ENCODE data around the gene LRRC17. TPM values are rescaled to one million over a fixed set of nuclear protein-coding genes. Genes with fewer than 3 reads are reported as not detected.
A peak's percentile ranks its signal among the peaks of the same experiment; 100 is the strongest.

Gene LRRC17
- total and polyA plus RNA-seq, 8 donors = 2.2 to 27.9 (median 2.7) TPM; not detected in 3

GRCh38 chr7:102874966-102875365 is 37.8 kb upstream of the LRRC17 start:
- H3K36me3 ChIP-seq = peaks cover 0 to 13% (median 0%) of the 10 kb centered on the region in 4 donors

DNA sequence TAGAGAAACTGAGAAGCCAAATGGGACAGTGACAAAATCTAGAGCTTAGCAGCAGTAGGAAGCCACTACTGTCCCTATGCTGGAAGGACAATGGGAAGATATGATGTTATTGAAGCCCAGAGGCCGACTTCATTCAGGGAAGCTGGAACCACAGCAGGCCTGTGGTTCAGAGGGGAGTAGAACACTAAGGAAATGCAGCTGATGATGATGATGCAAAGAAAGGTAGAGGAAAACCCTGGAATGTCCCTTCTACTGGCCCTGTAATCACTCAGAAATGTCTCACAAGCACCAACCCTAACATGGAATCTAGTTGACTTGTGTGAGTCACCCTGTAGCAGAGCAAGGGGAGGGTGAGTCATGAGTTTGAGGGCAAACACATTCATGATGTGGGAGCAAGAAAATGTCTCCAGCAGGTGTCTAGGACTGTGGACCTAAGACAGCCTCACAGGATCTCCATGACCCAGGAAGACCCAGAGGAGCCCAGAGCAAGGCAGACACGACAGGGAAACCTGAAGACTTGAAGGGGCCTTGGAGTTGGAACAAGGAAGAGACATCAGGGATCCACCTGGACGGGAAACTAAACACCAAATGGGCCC is 37.0 kb upstream of the LRRC17 start:
- DNase-seq = peak; percentile 27 to 80
- no peak overlapping the region for H3K4me3 ChIP-seq

More at GRCh38 chr7:102874966-102875365, 37.8 kb upstream of the LRRC17 start:
- Histone ChIP-seq H3K4me3 (no peak overlapping the region), H3K4me1 (peaks cover 0 to 28% (median 7%) of the 10 kb centered on the region in 4 donors), H3K27me3 (no peaks in the 10 kb centered on the region), H3K9me3 (no peaks in the 10 kb centered on the region), H3K27ac (peak overlapping the region; percentile 13 to 75 (median 61))
- 73 to 94% (median 84%) methylated on average over 1 of the region's 1 CpG for WGBS, 5 donors
- no peak for TF ChIP-seq POLR2AphosphoS5 (IDR thresholded peaks at IDR 0.05)
- DNase-seq = no peak
- intact Hi-C loops (cut with DNase I; ENCODE audit: low total_unique reads) = no loop called here

GRCh38 chr7:102883098-102883860 is 29.5 kb upstream of the LRRC17 start:
- Histone ChIP-seq H3K9me3 (no peaks in the 10 kb centered on the region), H3K36me3 (no peaks in the 10 kb centered on the region), H3K4me3 (no peak overlapping the region), H3K4me1 (peaks cover 0 to 13% (median 4%) of the 10 kb centered on the region in 4 donors), H3K27ac (peak overlapping the region in 4 of 5 donors; percentile 27 to 49 (median 36)), H3K27me3 (no peaks in the 10 kb centered on the region)
- DNase-seq = peak in 1 of 2 donors; percentile 63
- intact Hi-C loops (cut with DNase I; ENCODE audit: low total_unique reads) = no loop called here
- no peak for TF ChIP-seq POLR2A (IDR thresholded peaks at IDR 0.05)
- no peak for TF ChIP-seq EP300 (IDR thresholded peaks at IDR 0.05)
- peak in 1 of 3 donors; percentile 12 for TF ChIP-seq POLR2AphosphoS5 (IDR thresholded peaks at IDR 0.05)
- 26 to 46% (median 37%) methylated on average over 6 of the region's 6 CpGs for WGBS, 5 donors

More for the DNA sequence above, 37.0 kb upstream of the LRRC17 start:
- Histone ChIP-seq H3K27me3 (no peaks in the 10 kb centered on the region), H3K9me3 (no peaks in the 10 kb centered on the region), H3K36me3 (peaks cover 0 to 13% (median 0%) of the 10 kb centered on the region in 4 donors), H3K4me1 (peaks cover 0 to 28% (median 7%) of the 10 kb centered on the region in 4 donors), H3K27ac (peak overlapping the region; percentile 13 to 75 (median 61))
- TF ChIP-seq POLR2AphosphoS5 (IDR thresholded peaks at IDR 0.05) (peak in 2 of 3 donors; percentile 28 to 84), POLR2A (IDR thresholded peaks at IDR 0.05) (no peak), EP300 (IDR thresholded peaks at IDR 0.05) (no peak)
- TF ChIP-seq, protein P1, sequence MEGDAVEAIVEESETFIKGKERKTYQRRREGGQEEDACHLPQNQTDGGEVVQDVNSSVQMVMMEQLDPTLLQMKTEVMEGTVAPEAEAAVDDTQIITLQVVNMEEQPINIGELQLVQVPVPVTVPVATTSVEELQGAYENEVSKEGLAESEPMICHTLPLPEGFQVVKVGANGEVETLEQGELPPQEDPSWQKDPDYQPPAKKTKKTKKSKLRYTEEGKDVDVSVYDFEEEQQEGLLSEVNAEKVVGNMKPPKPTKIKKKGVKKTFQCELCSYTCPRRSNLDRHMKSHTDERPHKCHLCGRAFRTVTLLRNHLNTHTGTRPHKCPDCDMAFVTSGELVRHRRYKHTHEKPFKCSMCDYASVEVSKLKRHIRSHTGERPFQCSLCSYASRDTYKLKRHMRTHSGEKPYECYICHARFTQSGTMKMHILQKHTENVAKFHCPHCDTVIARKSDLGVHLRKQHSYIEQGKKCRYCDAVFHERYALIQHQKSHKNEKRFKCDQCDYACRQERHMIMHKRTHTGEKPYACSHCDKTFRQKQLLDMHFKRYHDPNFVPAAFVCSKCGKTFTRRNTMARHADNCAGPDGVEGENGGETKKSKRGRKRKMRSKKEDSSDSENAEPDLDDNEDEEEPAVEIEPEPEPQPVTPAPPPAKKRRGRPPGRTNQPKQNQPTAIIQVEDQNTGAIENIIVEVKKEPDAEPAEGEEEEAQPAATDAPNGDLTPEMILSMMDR (IDR thresholded peaks at IDR 0.05) = no peak
- 80 to 94% (median 90%) methylated on average over 3 of the region's 3 CpGs for WGBS, 5 donors
- intact Hi-C loops (cut with DNase I; ENCODE audit: low total_unique reads) = no loop called here

GRCh38 chr7:102888561-102889233 is 24.1 kb upstream of the LRRC17 start:
- TF ChIP-seq POLR2AphosphoS5 (IDR thresholded peaks at IDR 0.05) = no peak
- no peak for TF ChIP-seq POLR2A (IDR thresholded peaks at IDR 0.05)
- no peak for TF ChIP-seq EP300 (IDR thresholded peaks at IDR 0.05)
- TF ChIP-seq, protein P1 (IDR thresholded peaks at IDR 0.05) = no peak
- peak overlapping the region in 3 of 5 donors; percentile 4 to 44 (median 33) for H3K27ac ChIP-seq
- H3K36me3 ChIP-seq = no peaks in the 10 kb centered on the region
- no peaks in the 10 kb centered on the region for H3K27me3 ChIP-seq
- no peak for DNase-seq
- H3K4me3 ChIP-seq = no peak overlapping the region
- intact Hi-C loops (cut with DNase I; ENCODE audit: low total_unique reads) = no loop called here
- H3K4me1 ChIP-seq = peaks cover 8 to 44% (median 25%) of the 10 kb centered on the region in 4 donors
- no peaks in the 10 kb centered on the region for H3K9me3 ChIP-seq
- WGBS, 5 donors = 62 to 75% (median 70%) methylated on average over 3 of the region's 3 CpGs

- Histone ChIP-seq H3K27me3 (no peaks in the 10 kb centered on the region), H3K27ac (peak overlapping the region in 3 of 5 donors; percentile 17 to 44 (median 34)), H3K36me3 (no peaks in the 10 kb centered on the region), H3K9me3 (no peaks in the 10 kb centered on the region), H3K4me3 (no peak overlapping the region), H3K4me1 (peaks cover 6 to 44% (median 26%) of the 10 kb centered on the region in 4 donors)
- TF ChIP-seq POLR2A (IDR thresholded peaks at IDR 0.05) = no peak
- no peak for TF ChIP-seq POLR2AphosphoS5 (IDR thresholded peaks at IDR 0.05)
- TF ChIP-seq, protein P1 (IDR thresholded peaks at IDR 0.05) = no peak
- no peak for TF ChIP-seq EP300 (IDR thresholded peaks at IDR 0.05)
- DNase-seq = peak in 1 of 2 donors; percentile 57
- 58 to 74% (median 63%) methylated on average over 2 of the region's 2 CpGs for WGBS, 5 donors
- intact Hi-C loops (cut with DNase I; ENCODE audit: low total_unique reads) = no loop called here
Measured at GRCh38 chr7:102889851-102890250, 22.9 kb upstream of the LRRC17 start.
